ENCODE data around the gene VOPP1. TPM values are rescaled to one million over a fixed set of nuclear protein-coding genes. Genes with fewer than 3 reads are reported as not detected.

VOPP1 gene
- total RNA-seq, 2 experiments from 2014 or later, result 64.9 to 67.2 TPM

- Mint-ChIP-seq H3K9me3 (no peaks in the 10 kb centered on the region), H3K4me3 (no peak overlapping the region), H3K27me3 (no peaks in the 10 kb centered on the region), H3K4me1 (ENCODE audit: low read depth) (peaks cover 40% of the 10 kb centered on the region), H3K36me3 (no peaks in the 10 kb centered on the region), H3K27ac (no peak overlapping the region)
- intact Hi-C loops (cut with micrococcal nuclease), result no loop called here
- ChIA-PET POLR2A (no interaction called here), CTCF (interaction anchor here (1.4 kb wide), 1 partner anchor 20 kb away, joined by 6 read pairs; no protein-coding TSS in a partner anchor)
- no peak for DNase-seq
Measured at GRCh38 chr7:55435466-55435865, 136.8 kb downstream of the VOPP1 start.

GRCh38 chr7:55432939-55433784 lies 139.1 kb downstream of the VOPP1 start:
- Mint-ChIP-seq H3K27me3 (no peaks in the 10 kb centered on the region), H3K9me3 (no peaks in the 10 kb centered on the region), H3K27ac (no peak overlapping the region), H3K36me3 (no peaks in the 10 kb centered on the region), H3K4me3 (no peak overlapping the region), H3K4me1 (ENCODE audit: low read depth) (peaks cover 28% of the 10 kb centered on the region)
- CTCF ChIA-PET, result interaction anchor here (0.6 to 1.7 kb wide), 15 partner anchors 9 to 206 kb away, joined by 3 to 7 read pairs (median 4); no protein-coding TSS in a partner anchor
- DNase-seq, result peak; percentile 32
- POLR2A ChIA-PET, result interaction anchor here (0.5 kb wide), 1 partner anchor 11 kb away, joined by 3 read pairs; no protein-coding TSS in a partner anchor
- intact Hi-C loops (cut with micrococcal nuclease), result loop anchor here (1.0 to 5.0 kb wide), 3 partner anchors 84 to 165 kb away; no protein-coding TSS in a partner anchor

- Mint-ChIP-seq H3K27me3 (no peaks in the 10 kb centered on the region), H3K4me3 (no peak overlapping the region), H3K4me1 (ENCODE audit: low read depth) (peaks cover 32% of the 10 kb centered on the region), H3K9me3 (no peaks in the 10 kb centered on the region), H3K27ac (no peak overlapping the region), H3K36me3 (no peaks in the 10 kb centered on the region)
- CTCF ChIA-PET, result interaction anchor here (0.8 to 1.7 kb wide), 11 partner anchors 17 to 641 kb away, joined by 3 to 7 read pairs (median 5); no protein-coding TSS in a partner anchor
- POLR2A ChIA-PET, result interaction anchor here (0.5 kb wide), 1 partner anchor 447 kb away, joined by 3 read pairs; no protein-coding TSS in a partner anchor
- no peak for DNase-seq
- intact Hi-C loops (cut with micrococcal nuclease), result loop anchor here (2.0 to 5.0 kb wide), 2 partner anchors 85 to 100 kb away; no protein-coding TSS in a partner anchor
Measured at GRCh38 chr7:55432506-55432905, 139.8 kb downstream of the VOPP1 start.

GRCh38 chr7:55431898-55432297 lies 140.4 kb downstream of the VOPP1 start:
- Mint-ChIP-seq H3K4me1 (ENCODE audit: low read depth) (peaks cover 34% of the 10 kb centered on the region), H3K9me3 (no peaks in the 10 kb centered on the region), H3K27me3 (no peaks in the 10 kb centered on the region), H3K4me3 (no peak overlapping the region), H3K27ac (no peak overlapping the region), H3K36me3 (no peaks in the 10 kb centered on the region)
- intact Hi-C loops (cut with micrococcal nuclease), result loop anchor here (2.0 to 5.0 kb wide), 2 partner anchors 85 to 101 kb away; no protein-coding TSS in a partner anchor
- DNase-seq, result no peak
- POLR2A ChIA-PET, result interaction anchor here (0.5 kb wide), 1 partner anchor 448 kb away, joined by 3 read pairs; no protein-coding TSS in a partner anchor
- CTCF ChIA-PET, result interaction anchor here (1.1 to 1.7 kb wide), 5 partner anchors 16 to 642 kb away, joined by 4 to 7 read pairs (median 5); no protein-coding TSS in a partner anchor

- Mint-ChIP-seq H3K27me3 (no peaks in the 10 kb centered on the region), H3K27ac (no peak overlapping the region), H3K4me1 (ENCODE audit: low read depth) (peaks cover 31% of the 10 kb centered on the region), H3K9me3 (no peaks in the 10 kb centered on the region), H3K36me3 (peaks cover 8% of the 10 kb centered on the region), H3K4me3 (no peak overlapping the region)
- intact Hi-C loops (cut with micrococcal nuclease), result loop anchor here (5.0 kb wide), 1 partner anchor 87 kb away; no protein-coding TSS in a partner anchor
- POLR2A ChIA-PET, result no interaction called here
- CTCF ChIA-PET, result no interaction called here
- DNase-seq, result no peak
Measured at GRCh38 chr7:55429835-55430499, 142.3 kb downstream of the VOPP1 start.

- peaks cover 21% of the 10 kb centered on the region for H3K4me1 Mint-ChIP-seq (ENCODE audit: low read depth)
- ChIA-PET POLR2A (interaction anchor here (1.6 kb wide), 1 partner anchor 119 kb away, joined by 6 read pairs; no protein-coding TSS in a partner anchor), CTCF (interaction anchor here (1.0 to 3.6 kb wide), 5 partner anchors 12 to 172 kb away, joined by 3 to 14 read pairs (median 5); no protein-coding TSS in a partner anchor)
- intact Hi-C loops (cut with micrococcal nuclease), result no loop called here
- peak overlapping the region; percentile 38 for H3K27ac Mint-ChIP-seq
- no peaks in the 10 kb centered on the region for H3K27me3 Mint-ChIP-seq
- H3K9me3 Mint-ChIP-seq, result no peaks in the 10 kb centered on the region
- no peak for DNase-seq
- H3K4me3 Mint-ChIP-seq, result no peak overlapping the region
- peaks cover 8% of the 10 kb centered on the region for H3K36me3 Mint-ChIP-seq
Measured at GRCh38 chr7:55427800-55428199, 144.5 kb downstream of the VOPP1 start.

GRCh38 chr7:55427342-55427741 lies 145.0 kb downstream of the VOPP1 start:
- POLR2A ChIA-PET, result interaction anchor here (1.6 kb wide), 1 partner anchor 118 kb away, joined by 6 read pairs; no protein-coding TSS in a partner anchor
- Mint-ChIP-seq H3K36me3 (peaks cover 8% of the 10 kb centered on the region), H3K9me3 (no peaks in the 10 kb centered on the region), H3K4me1 (ENCODE audit: low read depth) (peaks cover 19% of the 10 kb centered on the region), H3K27me3 (no peaks in the 10 kb centered on the region), H3K4me3 (no peak overlapping the region), H3K27ac (peak overlapping the region; percentile 38)
- intact Hi-C loops (cut with micrococcal nuclease), result no loop called here
- CTCF ChIA-PET, result interaction anchor here (1.0 to 3.6 kb wide), 5 partner anchors 12 to 172 kb away, joined by 3 to 14 read pairs (median 5); no protein-coding TSS in a partner anchor
- DNase-seq, result no peak

- Mint-ChIP-seq H3K27ac (no peak overlapping the region), H3K36me3 (peaks cover 8% of the 10 kb centered on the region), H3K4me1 (ENCODE audit: low read depth) (peaks cover 18% of the 10 kb centered on the region), H3K27me3 (no peaks in the 10 kb centered on the region), H3K4me3 (no peak overlapping the region), H3K9me3 (no peaks in the 10 kb centered on the region)
- intact Hi-C loops (cut with micrococcal nuclease), result no loop called here
- no peak for DNase-seq
- POLR2A ChIA-PET, result interaction anchor here (1.6 kb wide), 1 partner anchor 118 kb away, joined by 6 read pairs; no protein-coding TSS in a partner anchor
- CTCF ChIA-PET, result interaction anchor here (1.9 to 3.6 kb wide), 3 partner anchors 11 to 171 kb away, joined by 5 to 14 read pairs (median 7); no protein-coding TSS in a partner anchor
Measured at GRCh38 chr7:55426676-55427075, 145.6 kb downstream of the VOPP1 start.

GRCh38 chr7:55425141-55425752 lies 147.1 kb downstream of the VOPP1 start:
- Mint-ChIP-seq H3K4me3 (no peak overlapping the region), H3K4me1 (ENCODE audit: low read depth) (peaks cover 18% of the 10 kb centered on the region), H3K27ac (no peak overlapping the region), H3K9me3 (no peaks in the 10 kb centered on the region), H3K36me3 (peaks cover 8% of the 10 kb centered on the region), H3K27me3 (no peaks in the 10 kb centered on the region)
- intact Hi-C loops (cut with micrococcal nuclease), result no loop called here
- ChIA-PET CTCF (interaction anchor here (3.6 kb wide), 1 partner anchor 10 kb away, joined by 14 read pairs; no protein-coding TSS in a partner anchor), POLR2A (no interaction called here)
- DNase-seq, result no peak

GRCh38 chr7:55423891-55424290 lies 148.4 kb downstream of the VOPP1 start:
- no peak overlapping the region for H3K4me3 Mint-ChIP-seq
- no peak for DNase-seq
- H3K27me3 Mint-ChIP-seq, result no peaks in the 10 kb centered on the region
- POLR2A ChIA-PET, result no interaction called here
- intact Hi-C loops (cut with micrococcal nuclease), result no loop called here
- CTCF ChIA-PET, result interaction anchor here (0.5 to 2.1 kb wide), 4 partner anchors 9 to 537 kb away, joined by 5 to 13 read pairs (median 8); no protein-coding TSS in a partner anchor
- no peaks in the 10 kb centered on the region for H3K9me3 Mint-ChIP-seq
- peaks cover 18% of the 10 kb centered on the region for H3K4me1 Mint-ChIP-seq (ENCODE audit: low read depth)
- H3K27ac Mint-ChIP-seq, result no peak overlapping the region
- H3K36me3 Mint-ChIP-seq, result peaks cover 8% of the 10 kb centered on the region

- intact Hi-C loops (cut with micrococcal nuclease), result no loop called here
- POLR2A ChIA-PET, result no interaction called here
Measured at GRCh38 chr7:55423277-55423711, 149.0 kb downstream of the VOPP1 start.

More at GRCh38 chr7:55423277-55423711, 149.0 kb downstream of the VOPP1 start:
- Mint-ChIP-seq H3K36me3 (peaks cover 8% of the 10 kb centered on the region), H3K9me3 (no peaks in the 10 kb centered on the region), H3K27me3 (no peaks in the 10 kb centered on the region), H3K4me1 (ENCODE audit: low read depth) (peaks cover 15% of the 10 kb centered on the region), H3K27ac (no peak overlapping the region), H3K4me3 (no peak overlapping the region)
- CTCF ChIA-PET, result interaction anchor here (1.9 to 2.1 kb wide), 3 partner anchors 8 to 144 kb away, joined by 6 to 13 read pairs (median 10); no protein-coding TSS in a partner anchor
- no peak for DNase-seq

All from activated CD4-positive, alpha-beta memory T cell treated with anti-CD3 and anti-CD28 coated beads for 36 hours (primary cell).